K562 (cell line): ENCODE results near the gene CUL1. TPM values are rescaled to one million over a fixed set of nuclear protein-coding genes. Genes with fewer than 3 reads are reported as not detected.

Experiments used
- CHD7 ChIP-seq: fragments of 200-600 bp; sonication (generic); IDR thresholded peaks from one replicate; pipeline ENCODE4 v1.6.1; 2012; ENCODE audit warnings: mild to moderate bottlenecking, low read depth, low read length, inconsistent platforms
- CXXC5 ChIP-seq: fragments of 250-450 bp; sonication (Bioruptor Pico); IDR thresholded peaks from 2 replicates; pipeline ENCODE4 v1.8.0; 2022; ENCODE audit warnings: inconsistent platforms, mild to moderate bottlenecking, moderate library complexity
- PHF8 ChIP-seq: fragments of 200-600 bp; sonication (generic); IDR thresholded peaks from 2 replicates; pipeline ENCODE4 v1.6.1; 2012; ENCODE audit warnings: mixed run types, mild to moderate bottlenecking, inconsistent platforms, low read length, moderate library complexity, borderline replicate concordance
- RERE ChIP-seq: sonication (generic); formaldehyde crosslinking; IDR thresholded peaks from 2 replicates; pipeline ENCODE4 v1.8.0; 2023; ENCODE audit warnings: missing genetic modification reagents, mild to moderate bottlenecking, borderline replicate concordance
- ZC3H4 ChIP-seq: sonication (generic); formaldehyde crosslinking; IDR thresholded peaks from 2 replicates; pipeline ENCODE4 v1.9.0; 2021; ENCODE audit warnings: missing genetic modification reagents, borderline replicate concordance
- ZNF232 ChIP-seq: sonication (generic); formaldehyde crosslinking; IDR thresholded peaks from 2 replicates; pipeline ENCODE4 v1.8.0; 2022; ENCODE audit warnings: mild to moderate bottlenecking, missing genetic modification reagents
- ZNF830 ChIP-seq: fragments of 250-450 bp; sonication (Bioruptor Pico); IDR thresholded peaks from 2 replicates; pipeline ENCODE4 v1.5.0; 2021; ENCODE audit warnings: mild to moderate bottlenecking
- polyA plus RNA-seq, 8 experiments: library from polyadenylated mRNA; depleted of rRNA in 4 of 8; stranded (reverse) in 5 of 8; unstranded in 3 of 8; fragments of >200 nt; fragmentation: Nextera tagmentation in 2 of 8; fragmentation: Illumina TruSeq in 1 of 8; extraction: Ambion mirVana in 2 of 8; extraction: Trizol in 1 of 8; gene quantifications; 2 replicates each; pipeline versions ENCODE4 v1.2.1 to v1.2.3, GENCODE V29; 2011 to 2014; ENCODE audit warnings: inconsistent platforms in 1 of 8, missing spikeins in 1 of 8
- total RNA-seq, 7 experiments: library from RNA; depleted of rRNA in 6 of 7; stranded (reverse); fragments of >200 nt in 6 of 7; fragmentation: Illumina TruSeq in 2 of 7; extraction: Trizol in 2 of 7; gene quantifications; 2 replicates each; pipeline versions ENCODE4 v1.2.1 to v1.2.3, GENCODE V29; 2011 to 2021; ENCODE audit warnings: low replicate concordance in 1 of 7

The CUL1 gene
- total and polyA plus RNA-seq, 9 of the 15 experiments (the other 6 are each of a cell fraction or from before 2014, with no cell fraction given) = 31.5 to 107 (median 96.5) TPM

GRCh38 chr7:148698397-148699023 lies at the start of gene CUL1 (continued):
- peak; percentile 28 for TF ChIP-seq CHD7
- TF ChIP-seq RERE = no peak; the same call in 1 of the 2 replicates
- peak; percentile 87 for TF ChIP-seq CXXC5 (CRISPR knock-in tag)
- TF ChIP-seq ZC3H4 (CRISPR knock-in tag) = no peak; the same call in 1 of the 2 replicates
- TF ChIP-seq ZNF232 (CRISPR knock-in tag) = no peak
- TF ChIP-seq ZNF830 (CRISPR knock-in tag) = no peak
- TF ChIP-seq PHF8 = peak; percentile 63; the same call in 1 of the 2 replicates
